Measurements from ENCODE around the gene CFHR1.

Gene CFHR1

GRCh38 chr1:196877964-196878363 lies 58.4 kb downstream of the CFHR1 start:
- no peak for DNase-seq (ENCODE audit: low read depth)

Measured in activated T-cell treated with anti-CD3 and anti-CD28 coated beads for 24 hours (primary cell).